HG02840 (cell line): ENCODE measurements around the gene MLKL.
"Not testable (repeated sequence)": the region's sequence is repeated elsewhere in the genome, so short reads cannot be mapped to it uniquely, and the experiment has no call there.

ENCODE experiments used
- ATAC-seq: cut with Tn5 transposase; IDR thresholded peaks from one replicate; pipeline ENCODE4 v1.9.1; 2021; ENCODE audit warnings: mild to moderate bottlenecking, moderate library complexity, moderate number of reproducible peaks; ENCODE audit not compliant: unreplicated experiment, low FRiP score

Gene MLKL

DNA sequence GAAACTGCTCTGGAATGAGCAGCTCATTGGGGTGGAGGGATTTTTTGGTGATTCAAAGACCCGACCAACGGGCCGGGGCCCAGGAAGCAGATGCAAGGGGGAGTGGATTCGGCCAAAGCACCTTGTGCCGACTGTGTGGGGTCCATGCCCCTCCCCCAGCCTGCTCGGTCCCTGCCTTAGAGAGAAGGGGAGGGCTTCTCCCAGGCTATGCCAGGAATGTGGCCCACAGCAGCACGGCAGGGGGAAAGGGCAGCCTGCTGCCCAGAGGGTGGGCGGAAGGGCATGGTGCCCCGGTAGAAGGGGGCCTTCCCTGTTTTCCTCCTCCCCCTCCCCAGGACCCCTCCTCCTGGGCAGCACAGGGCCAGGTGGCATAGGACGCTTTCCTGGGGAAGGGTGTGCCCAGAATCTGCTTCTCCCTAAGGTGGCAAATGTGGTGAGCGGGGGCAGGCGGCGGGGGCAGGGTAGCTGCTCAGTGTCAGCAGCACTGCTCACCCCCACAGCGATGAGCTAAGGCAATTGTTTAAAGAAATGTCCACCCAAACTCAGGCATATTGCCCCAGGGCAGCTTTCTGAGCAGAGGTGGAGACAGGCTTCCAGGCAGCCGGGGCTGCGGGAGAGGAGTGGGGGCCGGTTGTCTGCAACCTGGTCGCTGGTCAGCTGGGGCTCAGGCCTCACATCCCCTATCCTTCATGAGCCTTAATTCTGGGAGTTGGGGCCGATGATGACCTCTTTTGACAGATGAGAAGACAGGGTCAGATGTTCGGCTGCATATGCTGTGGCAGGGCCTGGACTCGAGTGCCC, 33.9 kb upstream of the MLKL start:
- no peak for ATAC-seq

DNA sequence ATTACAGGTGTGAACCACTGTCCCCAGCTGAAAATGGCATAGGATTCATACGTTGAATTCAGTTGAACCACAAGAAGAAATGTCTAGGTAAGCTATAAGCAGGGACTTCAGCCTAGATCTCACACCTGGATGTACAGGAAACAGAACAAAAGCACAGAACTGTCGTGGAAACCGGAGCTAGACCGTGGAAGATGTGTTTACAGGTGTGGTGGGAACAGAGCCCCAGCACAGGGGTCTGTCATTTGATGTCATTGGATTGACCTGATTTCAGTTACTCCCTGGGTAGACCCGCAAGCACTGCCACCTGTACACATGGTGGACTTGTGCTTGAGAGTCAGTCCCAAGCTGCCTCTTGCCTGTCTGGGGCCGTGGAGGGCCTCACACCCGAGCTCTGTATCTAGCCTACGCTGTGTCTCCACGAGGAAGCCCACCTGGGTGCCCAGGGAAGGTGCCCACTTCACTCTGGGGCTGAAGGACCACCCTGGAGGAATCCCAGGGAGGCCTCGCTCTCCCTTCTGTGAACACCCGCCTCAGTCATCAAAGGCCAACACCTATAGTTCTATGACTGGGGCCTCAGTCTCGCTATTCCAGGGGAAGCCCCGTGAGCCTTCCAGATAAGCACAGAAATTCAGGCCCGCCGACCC, 32.2 kb upstream of the MLKL start:
- no peak for ATAC-seq

DNA sequence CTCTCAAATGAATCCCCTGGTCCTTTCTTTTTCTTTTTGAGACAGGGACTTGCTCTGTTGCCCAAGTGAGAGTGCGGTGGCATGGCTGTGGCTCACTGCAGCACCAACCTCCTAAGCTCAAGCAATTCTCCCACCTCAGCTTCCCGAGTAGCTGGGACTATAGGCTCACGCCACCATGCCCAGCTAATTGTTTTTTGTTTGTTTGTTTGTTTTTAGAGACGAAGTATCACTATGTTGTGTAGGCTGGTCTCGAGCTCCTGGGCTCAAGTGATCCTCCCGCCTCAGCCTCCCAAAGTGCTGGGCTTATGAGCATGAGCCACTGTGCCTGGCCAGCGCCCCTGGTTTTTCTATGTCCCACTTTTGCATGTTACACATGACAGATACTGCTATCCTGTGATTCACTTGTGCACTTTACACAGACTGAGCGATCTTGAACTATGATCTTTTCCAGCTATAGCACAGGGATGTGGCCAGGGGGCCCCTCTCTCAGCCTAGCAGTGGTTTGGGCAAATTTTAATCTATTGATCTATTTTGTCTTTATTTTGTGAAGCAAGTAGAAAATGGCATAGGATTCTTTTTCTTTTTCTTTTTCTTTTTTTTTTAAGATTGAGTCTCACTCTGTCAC, 31.3 kb upstream of the MLKL start:
- ATAC-seq, result no peak

DNA sequence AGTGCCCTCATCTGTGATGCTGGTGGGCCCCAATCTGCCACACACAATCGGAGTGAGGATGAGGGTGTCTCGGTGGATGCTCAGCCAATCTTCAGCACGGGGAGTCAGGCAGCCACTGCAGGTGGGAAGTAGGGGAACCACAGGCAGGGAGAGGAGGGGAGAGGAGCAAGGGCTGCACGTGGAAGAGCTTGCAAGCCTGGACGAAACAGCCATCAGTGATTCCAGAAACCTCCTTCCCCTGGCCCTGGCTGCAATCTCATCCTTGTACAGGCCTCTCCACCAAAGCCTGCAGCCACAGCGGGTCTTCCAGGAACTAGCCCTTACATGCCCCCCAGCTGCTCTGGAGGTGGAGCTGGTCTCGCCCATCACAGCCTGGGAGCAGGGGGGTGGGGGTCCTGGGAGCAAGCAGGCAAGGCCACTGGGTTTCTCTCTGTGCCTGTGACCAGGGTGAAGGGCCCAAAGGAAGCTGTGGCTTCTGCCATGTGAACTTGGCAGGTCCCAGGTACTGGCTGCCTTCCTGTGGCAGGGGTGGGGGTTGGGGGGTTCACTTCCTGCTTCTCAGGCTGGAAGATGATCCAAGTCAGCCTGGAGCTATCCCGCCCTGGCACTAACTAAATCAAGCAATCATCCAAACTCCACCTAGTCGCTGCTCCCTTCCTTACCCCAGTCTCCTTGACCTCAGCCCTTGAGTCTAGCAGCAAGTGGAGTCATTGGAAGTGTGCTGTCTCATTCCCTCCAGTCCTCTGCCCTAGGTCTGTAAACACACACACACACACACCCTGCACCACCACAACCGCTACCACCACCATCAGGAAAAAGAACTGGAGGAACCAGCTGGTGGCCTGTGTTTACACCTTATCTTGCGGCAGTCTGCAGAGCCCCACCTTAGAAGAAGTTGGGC, 29.4 kb upstream of the MLKL start:
- no peak for ATAC-seq

DNA sequence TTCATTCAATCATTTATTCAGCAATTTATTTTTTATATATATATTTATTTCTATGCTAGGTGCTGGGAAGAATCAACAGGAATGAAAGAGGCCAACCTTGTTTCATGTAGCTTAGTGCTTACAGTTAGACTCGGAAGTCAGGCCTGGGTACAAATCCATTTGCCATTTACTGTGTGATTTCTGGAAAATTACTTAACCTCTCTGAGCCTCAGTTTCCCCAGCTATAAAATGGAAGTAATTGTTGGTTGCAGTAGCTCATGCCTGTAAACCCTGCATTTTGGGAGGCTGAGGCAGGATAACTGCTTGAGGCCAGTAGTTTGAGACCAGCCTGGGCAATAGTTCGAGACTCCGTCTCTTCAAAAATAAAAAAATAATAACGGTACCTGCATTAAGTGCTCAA, 27.2 kb upstream of the MLKL start:
- no peak for ATAC-seq

DNA sequence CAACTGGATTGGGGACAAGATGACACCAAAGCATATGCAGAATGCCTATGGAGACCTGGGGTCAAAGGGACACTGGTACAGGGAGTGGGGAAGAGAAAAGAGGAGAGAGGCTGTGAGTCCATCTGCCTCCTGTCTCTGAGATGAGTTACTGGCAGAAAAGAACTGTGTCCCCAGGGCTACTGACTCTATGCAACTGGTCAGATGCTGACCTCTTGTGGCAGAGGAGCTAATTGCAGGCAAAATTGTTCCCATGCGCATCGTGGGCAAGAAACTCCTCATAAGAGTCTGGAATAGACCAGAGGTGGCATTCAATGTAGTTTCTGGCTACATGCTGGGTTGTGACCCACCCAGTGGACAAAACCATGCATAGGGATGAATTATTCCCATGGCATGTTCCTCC, 26.1 kb upstream of the MLKL start:
- ATAC-seq, result no peak

DNA sequence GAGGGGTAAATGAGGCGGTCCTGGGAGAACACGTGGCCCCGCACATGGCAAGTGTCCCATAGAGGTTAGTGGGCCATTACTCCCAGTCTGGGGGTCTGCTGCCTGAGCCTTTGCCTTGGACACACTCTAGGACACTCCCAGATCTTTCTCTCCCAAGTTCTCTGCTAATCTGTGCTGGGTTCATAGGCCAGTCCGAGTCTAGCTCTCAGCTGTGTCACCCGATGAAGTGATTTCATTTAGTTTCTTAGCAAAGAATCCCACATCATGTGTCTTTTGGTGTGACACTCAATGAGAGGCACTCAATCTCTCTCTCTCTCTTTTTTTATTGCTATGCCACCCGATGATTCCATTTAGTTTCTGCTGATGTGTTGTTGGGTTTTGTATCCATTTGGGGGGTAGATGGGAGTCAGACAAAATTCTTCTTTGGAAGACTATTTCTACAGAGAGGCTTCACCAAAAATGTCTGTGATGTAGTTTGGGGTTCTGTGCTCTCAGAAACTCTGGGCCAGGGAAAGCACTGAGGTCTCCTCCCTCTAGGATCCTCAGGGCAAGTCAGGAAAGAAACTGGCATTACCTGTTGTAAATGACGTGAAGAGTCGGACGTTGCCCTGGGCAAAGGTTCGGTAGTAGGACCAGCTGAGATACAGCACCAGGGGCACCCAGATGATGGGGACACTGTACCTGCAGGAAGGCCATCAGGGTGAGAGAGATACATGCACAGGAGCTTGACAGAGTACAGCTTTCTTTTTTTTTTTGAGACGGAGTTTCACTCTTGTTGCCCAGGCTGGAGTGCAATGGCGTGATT, 25.2 kb upstream of the MLKL start:
- no peak for ATAC-seq

DNA sequence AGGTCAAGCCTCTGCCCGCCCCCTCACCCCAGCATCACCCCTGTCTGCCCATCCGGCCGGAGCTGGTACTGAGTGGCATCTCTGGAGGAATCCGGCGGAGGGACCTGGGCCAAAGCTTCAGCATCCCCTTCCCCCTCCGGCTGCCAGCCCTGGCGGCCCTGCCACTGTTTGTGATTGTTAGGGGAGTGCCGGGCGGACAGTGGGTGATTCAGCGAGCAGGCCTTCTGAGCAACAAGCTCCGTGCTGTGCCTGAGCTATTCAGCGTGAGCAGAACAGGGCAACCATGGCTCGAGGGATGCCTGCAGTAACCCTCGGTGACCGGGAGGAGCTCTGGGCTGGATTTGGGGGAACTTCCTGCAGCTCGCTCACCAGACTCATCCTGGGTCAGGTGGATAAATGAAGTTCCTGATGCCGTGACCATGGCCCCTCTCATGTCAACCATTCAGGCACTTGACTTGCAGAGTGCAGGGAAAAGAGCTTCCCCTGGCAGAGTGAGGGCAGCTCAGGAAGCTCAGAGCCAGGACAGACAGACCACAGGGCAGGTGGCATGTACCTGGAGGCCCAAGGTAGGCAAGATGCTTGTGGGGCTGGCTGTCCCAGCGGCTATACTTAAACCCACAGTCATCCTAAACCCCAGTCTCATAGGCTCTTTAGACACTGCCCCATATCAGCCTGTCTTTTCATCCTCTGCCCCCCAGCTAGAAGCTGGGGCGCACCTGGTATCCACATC, 24.3 kb upstream of the MLKL start:
- no peak for ATAC-seq

DNA sequence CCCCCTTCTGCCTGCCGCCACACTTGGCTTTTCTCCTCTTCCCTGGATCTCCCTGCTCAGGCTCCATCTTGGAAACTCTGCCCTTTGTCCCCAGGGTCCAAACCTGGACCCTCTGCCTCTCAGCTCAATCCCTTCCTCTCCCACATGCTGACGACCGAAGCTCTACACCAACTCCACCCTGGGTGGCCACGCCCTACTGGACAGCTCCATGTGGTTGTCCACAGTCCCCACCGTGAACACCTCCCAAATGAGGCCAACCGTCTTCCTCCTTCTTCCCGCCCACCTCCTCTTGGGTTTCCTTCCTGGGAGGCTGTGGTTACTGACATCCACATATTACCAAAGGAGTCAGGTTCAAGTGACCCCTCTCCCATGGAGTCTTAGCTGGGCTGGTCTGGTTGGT, 22.6 kb upstream of the MLKL start:
- no peak for ATAC-seq

DNA sequence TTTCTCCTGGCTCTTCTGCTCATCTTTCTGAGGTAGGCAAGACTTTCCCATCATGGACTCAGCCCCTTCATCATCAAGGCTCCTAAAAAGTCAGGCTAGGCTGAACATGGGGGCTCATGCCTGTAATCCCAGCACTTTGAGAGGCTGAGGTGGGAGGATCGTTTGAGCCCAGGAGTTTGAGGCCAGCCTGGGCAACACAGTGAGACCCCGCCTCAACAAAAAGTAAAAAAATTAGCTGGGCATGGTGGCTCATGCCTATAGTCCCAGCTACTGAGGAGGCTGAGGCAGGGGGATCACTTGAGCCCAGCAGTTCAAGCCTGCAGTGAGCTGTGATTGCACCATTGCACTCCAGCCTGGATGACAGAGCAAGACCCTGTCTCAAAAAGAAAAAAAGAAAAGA, 21.5 kb upstream of the MLKL start:
- not testable (repeated sequence) for ATAC-seq

DNA sequence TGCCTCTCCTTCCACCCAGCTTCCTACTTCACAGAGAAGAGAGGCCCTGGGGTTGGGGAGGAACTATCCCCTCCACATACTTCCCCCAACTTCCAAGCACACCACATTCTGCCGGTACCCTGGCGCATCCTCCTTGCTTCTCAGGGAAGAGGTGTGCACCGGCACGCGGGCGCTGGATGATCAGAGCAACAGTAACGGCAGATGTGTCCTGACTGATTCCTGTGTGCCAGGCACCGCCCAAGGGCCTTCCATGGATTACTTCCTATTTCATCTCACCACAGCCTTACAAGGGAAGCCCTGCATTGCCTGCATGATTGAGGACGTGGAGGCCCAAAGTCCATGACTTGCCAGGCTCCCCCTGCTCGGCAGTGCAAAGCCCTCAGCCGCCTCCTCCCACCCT, 21.1 kb upstream of the MLKL start:
- no peak for ATAC-seq

DNA sequence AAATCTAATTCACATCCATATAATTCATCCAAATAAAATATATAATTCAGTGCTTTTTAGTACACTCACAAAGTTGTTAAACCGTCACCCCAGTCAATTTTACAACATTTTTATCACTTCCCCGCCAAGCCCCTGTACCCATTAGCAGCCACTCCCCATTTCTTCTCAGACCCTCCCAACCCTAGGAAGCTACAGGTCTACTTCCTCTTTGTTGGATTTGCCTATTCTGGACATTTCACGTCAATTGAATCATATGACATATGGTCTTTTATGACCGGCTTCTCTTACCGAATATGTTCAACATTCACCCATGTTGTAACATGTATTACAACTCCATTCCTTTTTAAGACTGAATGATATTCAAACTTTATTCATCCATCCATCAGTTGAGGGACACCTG, 19.9 kb upstream of the MLKL start:
- no peak for ATAC-seq

DNA sequence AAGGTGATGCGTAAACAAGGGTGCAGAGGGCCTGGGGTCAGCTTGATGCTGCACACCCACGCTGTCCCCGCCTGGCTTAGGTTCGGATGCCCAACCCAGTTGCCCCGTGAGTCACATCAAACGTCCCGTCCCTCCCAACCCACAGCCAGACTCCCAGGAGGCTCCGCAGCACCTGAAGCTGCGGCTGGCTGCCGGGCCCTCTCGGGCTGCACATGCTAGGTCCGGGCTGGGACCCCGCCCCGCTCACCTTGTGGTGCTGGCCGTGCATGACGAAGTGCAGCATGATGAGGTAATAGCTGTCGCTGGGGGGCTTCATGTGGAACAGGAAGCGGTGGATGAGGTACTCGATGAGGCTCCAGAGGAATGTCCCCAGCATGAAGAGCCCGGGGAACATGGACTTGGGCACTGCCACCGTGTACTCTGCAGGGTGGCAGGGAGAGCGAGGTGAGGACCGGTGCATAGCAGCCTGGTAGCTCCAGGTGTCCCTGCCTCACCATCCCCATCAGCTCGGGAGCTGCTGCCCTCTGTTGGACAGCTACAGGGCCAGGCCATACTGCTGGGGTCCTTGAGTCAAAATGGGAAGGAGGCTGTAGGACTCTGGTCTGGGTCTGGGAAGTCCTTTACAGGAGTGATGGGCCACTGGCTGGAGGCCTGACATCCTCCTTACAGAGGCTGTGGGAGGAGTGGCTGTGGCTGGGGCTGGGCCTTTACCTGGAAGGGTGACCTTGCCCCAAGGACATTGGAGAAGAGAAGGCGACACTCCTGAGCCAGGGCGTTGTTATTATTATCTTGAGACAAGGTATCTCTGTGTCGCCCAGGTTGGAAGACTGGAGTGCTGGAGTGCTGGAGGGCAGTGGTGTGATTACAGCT, 18.3 kb upstream of the MLKL start:
- no peak for ATAC-seq

DNA sequence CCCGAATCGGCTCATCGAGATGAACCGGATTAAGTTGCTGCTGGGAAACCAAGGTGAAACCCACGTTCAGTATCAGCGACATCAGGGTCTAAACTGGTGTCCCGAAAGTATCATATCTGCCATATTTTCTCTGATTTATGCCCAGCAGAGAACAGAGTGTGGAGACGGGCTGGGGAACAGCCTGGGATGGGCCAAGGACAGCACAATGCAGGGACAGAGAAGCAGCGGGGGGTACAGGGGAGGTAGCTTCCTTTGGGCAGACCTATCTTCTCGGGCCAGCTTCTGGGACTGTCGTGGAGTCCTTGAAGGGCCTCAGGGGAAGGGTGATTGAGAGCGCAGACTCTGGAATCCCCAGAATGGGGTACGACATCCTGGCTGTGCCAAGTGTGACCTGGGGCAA, 17.5 kb upstream of the MLKL start:
- ATAC-seq, result no peak

DNA sequence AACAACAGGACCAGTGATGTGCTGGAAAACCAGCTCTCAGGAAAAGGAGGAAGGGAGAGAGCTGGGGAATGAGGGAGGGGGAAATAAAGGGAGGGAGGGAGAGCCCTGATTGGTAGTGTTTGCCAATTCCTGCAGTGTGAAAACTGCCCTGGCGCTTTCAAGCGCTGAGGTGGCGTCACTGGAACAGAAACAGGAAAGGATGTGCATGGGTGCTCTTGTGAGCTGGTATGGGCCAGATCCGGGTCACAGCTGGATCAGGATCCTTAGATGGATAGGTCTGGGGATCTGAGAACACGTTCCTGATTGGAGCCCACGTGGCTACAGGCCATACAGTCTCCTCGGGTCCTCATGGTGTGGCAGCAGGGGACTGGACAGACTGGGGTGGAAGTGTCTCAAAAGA, 16.7 kb upstream of the MLKL start:
- no peak for ATAC-seq

DNA sequence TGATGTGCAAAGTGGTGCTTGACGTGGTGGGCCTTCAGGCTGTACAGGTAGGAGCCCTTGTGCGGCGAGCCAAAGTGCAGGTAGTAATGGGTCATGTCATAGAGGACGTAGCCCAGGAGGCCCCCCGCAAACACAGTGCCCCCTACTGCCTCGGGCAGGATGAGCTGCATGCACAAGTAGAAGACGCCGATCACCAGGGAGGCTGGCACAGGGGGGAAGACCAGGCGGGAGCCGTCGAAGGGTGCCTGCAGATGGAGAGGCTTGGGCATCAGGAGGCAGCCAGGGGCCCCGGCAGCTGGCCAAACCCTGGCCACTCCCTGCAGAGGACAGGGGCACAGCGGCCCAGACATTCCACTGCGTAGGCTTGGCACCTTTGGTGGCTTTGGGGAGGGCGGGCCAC, 15.7 kb upstream of the MLKL start:
- ATAC-seq, result no peak

DNA sequence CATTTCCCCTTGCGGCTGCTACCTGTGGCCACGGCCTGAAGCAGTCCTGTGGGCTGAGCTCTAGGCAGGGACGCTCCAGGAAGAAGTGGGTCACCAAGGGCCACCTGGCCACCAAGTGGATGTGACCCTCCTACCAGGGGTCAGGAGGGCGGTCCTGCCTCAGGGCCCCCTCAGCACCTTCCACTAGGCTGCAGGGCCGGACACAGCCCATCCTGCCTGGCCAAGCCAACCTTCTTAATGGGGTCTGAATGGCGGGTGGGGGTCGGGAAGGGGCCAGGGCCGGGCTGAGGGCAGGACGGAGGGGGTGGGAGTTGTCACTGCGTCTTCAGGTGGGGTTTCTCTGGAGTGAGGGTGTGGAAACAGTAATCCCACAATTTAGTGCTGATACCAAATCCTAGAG, 13.2 kb upstream of the MLKL start:
- no peak for ATAC-seq

DNA sequence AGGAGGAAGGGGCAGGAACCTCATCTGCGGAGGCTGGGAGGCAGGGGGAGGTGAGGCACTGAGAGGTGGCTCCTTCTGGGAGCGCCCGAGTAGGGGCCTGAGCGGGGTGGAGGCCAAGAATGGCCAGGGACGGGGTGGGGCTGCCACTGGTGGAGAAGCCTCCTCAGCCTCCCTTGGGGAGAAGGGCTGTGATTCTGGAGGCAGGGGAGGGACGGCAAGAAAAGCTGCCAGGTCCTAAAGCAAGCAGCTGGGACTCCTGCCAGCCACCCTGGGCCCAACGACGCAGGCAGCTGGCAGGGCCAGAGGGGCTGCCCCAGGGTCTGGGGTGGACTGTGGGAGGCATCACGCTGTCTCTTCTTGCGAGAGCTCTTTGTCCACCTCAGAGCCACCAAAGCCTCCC, 12.7 kb upstream of the MLKL start:
- ATAC-seq, result no peak

DNA sequence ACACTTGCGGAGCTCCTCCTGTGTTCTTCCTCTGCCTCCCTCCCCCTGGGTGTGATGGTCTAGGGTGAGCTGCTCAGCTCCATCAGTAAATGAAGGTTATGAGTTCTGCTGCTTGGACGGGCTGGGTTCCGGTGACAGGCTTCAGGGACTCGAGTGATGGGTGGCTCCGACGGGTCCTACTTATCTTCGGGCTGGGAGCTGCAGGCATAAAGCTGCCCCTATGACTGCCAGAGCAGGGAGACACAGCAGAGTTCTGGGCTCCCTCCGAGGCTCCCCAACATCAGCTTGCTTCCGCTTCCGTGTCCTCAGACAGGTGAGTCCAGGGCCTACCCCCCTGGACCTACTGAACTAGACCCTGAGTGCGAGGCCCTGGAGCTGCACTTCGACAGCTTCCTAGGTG, 11.3 kb upstream of the MLKL start:
- no peak for ATAC-seq
